Measurements from ENCODE around the gene EDA.

DNA sequence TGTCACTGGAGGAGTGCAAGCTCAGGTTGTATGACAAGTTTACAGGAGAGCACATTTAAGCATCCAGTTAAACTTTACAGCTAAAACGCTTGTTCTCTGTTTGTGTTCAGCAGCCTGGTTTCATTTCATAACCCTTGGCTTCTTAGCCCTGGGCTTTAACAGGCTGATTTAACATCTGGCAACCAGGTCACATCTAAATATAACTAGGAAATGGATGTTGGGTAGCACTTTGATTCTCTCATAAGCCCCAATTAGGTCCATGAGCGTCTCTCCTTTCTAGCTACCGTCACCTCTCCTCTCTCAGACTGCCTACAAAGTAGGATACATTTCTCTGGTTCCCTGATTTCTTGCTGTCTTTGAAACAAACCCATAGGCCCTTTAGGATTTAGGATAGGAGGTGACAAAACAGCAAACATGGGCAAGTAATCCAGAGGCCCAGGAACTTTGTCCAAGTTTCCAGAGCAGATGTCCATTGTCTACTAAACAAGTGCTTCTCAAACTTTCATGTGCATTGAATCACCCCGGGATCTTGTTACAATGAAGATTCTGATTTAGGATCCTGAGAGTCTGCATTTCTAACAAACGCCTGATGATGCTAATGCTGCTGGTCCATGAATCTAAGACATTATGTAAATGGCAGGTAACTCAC is 468.8 kb downstream of the EDA start:
- no peak for TF ChIP-seq POLR2A (IDR thresholded peaks at IDR 0.05)
- TF ChIP-seq, protein P1, sequence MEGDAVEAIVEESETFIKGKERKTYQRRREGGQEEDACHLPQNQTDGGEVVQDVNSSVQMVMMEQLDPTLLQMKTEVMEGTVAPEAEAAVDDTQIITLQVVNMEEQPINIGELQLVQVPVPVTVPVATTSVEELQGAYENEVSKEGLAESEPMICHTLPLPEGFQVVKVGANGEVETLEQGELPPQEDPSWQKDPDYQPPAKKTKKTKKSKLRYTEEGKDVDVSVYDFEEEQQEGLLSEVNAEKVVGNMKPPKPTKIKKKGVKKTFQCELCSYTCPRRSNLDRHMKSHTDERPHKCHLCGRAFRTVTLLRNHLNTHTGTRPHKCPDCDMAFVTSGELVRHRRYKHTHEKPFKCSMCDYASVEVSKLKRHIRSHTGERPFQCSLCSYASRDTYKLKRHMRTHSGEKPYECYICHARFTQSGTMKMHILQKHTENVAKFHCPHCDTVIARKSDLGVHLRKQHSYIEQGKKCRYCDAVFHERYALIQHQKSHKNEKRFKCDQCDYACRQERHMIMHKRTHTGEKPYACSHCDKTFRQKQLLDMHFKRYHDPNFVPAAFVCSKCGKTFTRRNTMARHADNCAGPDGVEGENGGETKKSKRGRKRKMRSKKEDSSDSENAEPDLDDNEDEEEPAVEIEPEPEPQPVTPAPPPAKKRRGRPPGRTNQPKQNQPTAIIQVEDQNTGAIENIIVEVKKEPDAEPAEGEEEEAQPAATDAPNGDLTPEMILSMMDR (IDR thresholded peaks at IDR 0.05): no peak
